ENCODE results near the gene AGA.

- TF ChIP-seq CTCF (IDR thresholded peaks at IDR 0.05): no peak
- no peak for TF ChIP-seq EZH2 (IDR thresholded peaks at IDR 0.05; ENCODE audit: borderline replicate concordance, insufficient read depth, low read depth, low read length, poor library complexity, severe bottlenecking)
Measured at GRCh38 chr4:177444911-177445736, 2.9 kb upstream of the AGA start.

Measured in B cell (primary cell).